HG02571 (cell line): ENCODE measurements around the gene CILP2.

Experiments used
- ATAC-seq: cut with Tn5 transposase; IDR thresholded peaks from one replicate; pipeline ENCODE4 v1.9.1; 2021; ENCODE audit warnings: mild to moderate bottlenecking, moderate library complexity; ENCODE audit not compliant: unreplicated experiment

The CILP2 gene

DNA sequence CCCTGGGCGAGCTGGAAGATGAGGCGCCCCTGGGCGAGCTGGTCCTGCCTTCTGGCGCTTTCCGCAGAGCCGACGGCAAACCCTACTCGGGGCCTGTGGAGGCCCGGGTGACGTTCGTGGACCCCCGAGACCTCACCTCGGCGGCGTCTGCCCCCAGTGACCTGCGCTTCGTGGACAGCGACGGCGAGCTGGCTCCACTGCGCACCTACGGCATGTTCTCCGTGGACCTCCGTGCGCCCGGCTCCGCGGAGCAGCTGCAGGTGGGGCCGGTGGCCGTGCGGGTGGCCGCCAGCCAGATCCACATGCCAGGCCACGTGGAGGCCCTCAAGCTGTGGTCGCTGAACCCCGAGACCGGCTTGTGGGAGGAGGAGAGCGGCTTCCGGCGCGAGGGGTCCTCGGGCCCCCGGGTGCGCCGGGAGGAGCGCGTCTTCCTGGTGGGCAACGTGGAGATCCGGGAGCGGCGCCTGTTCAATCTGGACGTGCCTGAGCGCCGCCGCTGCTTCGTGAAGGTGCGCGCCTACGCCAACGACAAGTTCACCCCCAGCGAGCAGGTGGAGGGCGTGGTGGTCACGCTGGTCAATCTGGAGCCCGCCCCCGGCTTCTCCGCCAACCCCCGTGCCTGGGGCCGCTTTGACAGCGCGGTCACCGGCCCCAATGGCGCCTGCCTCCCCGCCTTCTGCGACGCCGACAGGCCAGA, 6.3 kb downstream of the CILP2 start:
- ATAC-seq: no peak

DNA sequence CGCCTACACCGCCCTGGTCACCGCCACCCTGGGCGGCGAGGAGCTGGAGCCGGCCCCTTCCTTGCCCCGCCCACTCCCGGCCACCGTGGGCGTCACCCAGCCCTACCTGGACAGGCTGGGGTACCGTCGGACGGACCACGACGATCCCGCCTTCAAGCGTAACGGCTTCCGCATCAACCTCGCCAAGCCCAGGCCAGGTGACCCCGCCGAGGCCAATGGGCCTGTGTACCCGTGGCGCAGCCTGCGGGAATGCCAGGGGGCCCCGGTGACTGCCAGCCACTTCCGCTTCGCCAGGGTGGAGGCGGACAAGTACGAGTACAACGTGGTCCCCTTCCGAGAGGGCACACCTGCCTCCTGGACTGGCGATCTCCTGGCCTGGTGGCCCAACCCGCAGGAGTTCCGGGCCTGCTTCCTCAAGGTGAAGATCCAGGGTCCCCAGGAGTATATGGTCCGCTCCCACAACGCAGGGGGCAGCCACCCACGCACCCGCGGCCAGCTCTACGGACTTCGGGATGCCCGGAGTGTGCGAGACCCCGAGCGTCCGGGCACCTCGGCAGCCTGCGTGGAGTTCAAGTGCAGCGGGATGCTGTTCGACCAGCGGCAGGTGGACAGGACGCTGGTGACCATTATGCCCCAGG, 7.0 kb downstream of the CILP2 start:
- no peak for ATAC-seq

DNA sequence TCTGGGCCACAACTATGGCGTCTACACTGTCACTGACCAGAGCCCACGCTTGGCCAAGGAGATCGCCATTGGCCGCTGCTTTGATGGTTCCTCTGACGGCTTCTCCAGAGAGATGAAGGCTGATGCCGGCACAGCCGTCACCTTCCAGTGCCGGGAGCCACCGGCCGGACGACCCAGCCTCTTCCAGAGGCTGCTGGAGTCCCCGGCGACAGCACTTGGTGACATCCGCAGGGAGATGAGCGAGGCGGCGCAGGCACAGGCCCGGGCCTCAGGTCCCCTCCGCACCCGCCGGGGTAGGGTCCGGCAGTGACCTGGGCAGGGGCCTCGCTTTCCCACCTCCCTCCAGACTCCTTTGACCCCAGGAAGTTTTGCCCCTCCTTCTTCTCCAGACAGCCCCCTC, 7.6 kb downstream of the CILP2 start:
- no peak for ATAC-seq

DNA sequence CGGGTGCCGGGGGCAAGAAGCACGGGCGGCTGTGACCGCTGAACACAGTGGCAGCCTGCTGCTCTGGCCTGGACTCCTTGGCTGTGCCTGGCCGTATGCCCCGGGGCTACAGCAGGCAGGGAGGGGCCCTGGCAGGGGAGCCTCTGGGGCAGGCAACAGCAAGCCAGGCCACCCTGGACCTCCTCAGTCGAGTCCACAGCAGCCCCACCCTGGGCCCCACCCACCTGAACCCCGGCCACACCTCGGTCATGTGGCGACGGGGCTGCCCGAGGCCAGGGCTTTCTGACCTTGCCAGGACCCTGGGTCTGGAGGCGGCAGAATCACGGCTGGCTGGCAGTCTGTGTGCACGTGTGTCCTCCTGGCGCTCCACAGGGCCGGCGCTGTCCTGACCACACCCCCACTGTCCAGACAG, 8.7 kb downstream of the CILP2 start:
- no peak for ATAC-seq

GRCh38 chr19:19547674-19548336, 9.7 kb downstream of the CILP2 start:
- no peak for ATAC-seq

DNA sequence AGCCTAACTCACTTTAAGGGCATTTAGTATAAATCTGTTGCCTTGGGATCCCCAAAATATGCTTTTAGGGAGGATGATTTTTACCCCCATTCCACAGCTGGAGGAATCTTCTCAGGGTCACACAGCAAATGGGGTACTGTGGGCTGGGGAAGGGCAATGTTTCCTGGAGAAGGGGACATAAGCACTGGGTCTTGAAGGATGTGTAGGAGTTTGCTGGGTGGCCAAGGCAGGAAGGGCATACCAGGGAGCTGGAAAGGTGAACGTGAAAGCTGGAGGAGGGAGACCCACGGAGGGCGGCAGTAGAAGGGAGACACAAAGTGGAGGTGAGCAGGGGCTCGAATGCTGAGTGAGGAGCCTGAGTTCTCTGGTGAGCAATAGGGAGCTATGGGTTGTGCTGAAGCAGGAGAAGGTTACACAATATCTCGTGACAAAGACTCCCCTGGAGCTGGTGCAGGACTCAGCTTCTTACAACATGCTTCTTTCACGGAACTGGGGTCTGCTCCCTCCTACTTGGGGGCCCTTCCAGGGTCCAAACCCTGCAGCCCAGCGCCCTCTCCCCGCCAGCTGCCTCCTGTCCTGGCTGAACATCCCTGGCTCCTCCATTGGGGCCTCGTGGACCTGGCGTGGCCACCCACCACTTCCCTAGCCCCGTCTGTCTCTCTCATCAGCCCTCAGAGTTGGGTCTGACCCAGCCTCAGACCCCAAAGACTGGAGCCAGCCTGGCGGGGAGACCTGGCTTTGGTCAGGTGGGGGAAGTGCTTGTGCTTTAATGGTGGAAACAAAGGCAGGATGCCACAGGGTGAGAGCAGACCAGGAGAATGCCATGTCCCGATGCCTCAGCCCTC, 11.1 kb downstream of the CILP2 start:
- ATAC-seq: no peak

DNA sequence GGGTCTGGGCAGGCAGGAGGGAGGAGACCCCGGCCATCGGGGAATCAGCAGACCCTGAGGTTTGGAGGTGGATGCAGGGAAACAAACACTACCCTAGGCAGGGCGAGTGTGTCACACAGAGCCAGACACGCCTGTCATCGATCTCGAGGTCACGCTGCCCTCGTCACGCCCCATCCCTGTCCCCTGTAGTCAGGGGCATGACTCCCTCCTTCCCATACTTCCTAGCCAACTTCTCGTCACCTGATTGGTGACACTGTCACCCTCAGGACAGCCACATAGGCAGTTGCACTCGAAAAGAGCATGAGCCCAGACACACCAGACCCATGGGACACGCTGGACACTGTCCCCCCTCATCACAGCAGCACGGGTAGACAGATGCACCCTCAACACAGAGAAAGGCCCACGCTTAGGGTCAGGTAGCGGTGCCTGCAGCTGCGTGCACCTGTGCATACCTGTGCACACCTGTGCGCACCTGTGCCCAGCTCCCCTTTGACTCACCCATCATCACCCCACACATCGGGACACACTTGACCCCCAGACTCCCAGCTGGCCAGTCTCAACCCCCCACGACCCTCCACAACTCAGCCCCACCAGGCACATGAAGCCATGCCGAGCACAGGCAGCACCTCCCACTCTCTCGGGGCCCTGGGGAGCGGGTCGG, 11.9 kb downstream of the CILP2 start:
- no peak for ATAC-seq

DNA sequence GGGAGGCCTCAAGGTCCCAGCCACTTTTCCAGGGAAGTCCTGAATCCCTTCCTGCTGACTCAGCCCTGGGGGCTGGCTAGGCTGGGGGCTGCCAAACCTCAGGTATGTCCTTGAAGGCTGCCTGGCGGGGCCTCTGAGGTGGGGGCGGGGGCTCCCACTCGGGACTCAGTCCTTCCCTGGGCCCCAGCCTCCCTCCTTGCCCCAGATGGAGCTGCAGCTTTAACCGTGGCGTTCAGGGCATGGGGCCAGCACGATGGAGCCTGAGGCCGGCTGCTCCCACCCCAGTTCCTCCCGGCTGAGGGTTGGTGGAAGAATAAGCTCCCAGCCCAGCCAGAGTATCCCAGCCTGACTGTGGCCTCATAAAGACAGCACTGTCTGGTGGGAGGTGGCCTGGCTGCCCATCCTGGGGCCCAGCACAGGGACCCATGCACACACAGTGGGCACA, 12.4 kb downstream of the CILP2 start:
- ATAC-seq: no peak

DNA sequence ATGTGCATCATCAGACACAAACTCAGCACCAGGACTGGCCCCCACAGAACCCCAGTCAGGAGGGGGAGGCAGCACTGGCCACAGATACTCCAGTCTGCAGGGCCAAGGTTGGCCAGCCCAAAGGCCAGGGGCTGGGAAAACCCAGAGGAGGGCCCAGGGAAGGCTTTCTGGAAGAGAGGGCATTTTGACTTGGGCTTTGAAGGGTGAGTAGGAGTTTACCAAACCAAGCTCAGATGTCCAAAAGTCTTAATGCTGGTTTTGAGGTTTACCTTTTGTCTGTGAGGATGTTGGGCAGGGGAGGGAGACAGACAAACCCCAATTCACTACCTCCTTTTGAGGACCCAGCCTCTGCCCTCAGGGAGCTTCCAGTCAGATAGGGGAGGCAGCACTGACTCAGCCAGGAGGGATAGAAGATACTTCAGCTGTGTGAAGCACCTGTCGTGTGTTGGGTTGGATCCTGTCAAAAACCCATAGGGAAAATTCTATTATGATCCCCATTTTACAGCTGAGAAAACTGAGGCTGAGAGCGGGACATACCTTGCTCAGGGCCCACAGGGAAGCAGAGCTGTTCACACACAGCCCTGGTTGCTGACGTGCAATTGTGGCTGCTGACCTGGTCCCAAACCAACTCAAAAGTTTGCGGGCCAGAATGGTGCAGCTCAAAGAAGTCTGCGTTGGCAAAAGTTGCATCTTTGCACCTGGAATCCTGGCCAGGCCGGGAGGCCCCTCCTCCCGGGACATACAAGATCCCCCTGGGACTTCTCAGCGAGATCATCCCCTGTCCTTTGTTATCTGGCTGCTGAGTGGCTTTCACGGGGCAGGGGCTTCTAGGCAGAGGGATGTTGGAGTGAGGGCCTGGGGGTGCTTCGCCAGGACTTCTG, 13.1 kb downstream of the CILP2 start:
- ATAC-seq: no peak

- ATAC-seq: no peak
These were observed 13.8 kb downstream of the CILP2 start for GRCh38 chr19:19551853-19552192.

GRCh38 chr19:19552798-19553197, 14.7 kb downstream of the CILP2 start:
- ATAC-seq: no peak

DNA sequence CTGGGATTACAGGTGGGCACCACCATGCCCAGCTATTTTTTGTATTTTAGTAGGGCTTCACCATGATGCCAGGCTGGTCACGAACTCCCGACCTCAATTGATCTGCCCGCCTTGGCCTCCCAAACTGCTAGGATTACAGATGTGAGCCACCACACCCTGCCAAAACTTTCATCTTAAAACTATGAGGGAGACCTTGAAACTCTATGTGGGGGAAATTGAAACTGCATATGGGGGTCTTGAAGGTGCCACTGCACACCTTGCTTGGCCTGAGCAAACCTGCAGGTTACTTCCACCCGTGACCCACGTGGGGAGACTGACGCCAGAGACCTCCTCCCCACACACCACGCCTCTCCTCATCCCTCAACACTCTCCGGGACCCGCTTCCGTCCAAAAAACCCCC, 15.6 kb downstream of the CILP2 start:
- no peak for ATAC-seq

DNA sequence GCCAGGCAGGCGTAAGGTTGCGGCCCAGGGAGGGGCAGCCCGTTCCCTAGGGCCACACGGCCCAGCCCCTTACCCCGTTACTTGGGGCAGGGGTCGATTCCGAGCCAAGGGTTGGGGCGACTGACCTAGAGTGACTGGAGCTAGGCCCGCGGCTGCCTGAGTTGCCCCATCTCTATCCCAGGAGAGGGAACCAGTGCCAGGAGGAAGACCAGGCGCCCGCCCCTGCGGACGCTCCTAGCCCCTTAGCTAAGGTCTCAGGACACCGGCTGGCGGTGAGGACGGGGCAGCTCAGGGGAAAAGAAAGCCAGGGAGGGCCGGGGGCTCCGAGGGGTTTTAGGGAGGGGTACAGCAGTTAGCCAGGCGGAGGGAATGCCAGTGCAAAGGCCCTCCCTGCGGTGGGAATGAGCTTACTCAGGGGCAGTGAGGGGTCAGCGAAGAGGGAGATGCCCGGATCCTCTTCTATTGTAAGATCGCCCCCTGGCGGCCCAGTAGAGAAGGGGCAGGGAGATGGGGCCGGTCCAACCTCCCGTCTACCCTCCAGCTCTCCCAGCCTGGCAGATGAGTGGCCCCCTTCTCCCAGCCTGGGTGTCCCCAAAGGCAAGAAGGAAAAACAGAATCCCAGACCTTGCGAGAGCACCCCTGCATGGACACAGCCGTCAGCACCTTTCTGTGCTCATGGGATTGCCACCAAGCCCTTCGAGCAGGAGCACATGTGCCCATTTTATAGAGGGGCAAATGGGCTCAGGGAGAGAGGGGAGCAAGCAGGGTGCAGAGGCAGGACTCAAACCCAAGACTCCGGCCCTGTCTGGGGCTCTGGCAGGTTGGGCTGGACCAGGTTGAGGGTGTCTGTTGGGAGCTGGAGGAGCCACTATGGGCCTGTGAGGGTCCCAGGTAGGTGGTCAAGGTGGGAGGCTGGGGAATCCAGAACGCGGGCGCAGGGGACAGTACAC, 16.3 kb downstream of the CILP2 start:
- ATAC-seq: no peak

- ATAC-seq: no peak
These were observed 20.0 kb downstream of the CILP2 start for GRCh38 chr19:19558055-19558454.

DNA sequence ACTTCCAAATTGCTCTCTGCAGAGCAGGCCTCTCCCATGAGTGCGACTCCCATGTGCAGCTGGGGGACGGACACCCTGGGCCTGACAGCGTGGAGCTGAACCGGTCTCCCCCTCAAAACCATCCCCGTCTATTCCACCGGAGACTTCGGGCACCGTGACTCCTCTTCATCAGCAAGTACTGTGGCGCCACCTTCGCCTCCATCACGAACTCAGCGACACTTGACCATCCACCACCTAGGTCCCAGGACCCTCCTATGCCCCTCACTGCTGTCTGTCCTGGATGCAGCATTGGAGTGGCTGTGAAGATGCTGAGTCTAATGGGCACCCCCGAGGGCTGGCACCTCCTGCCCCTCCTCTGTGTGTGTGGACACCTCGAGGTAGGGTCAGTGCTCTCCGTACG, 20.6 kb downstream of the CILP2 start:
- no peak for ATAC-seq

- no peak for ATAC-seq
These were observed 21.9 kb downstream of the CILP2 start for GRCh38 chr19:19559931-19560330.

DNA sequence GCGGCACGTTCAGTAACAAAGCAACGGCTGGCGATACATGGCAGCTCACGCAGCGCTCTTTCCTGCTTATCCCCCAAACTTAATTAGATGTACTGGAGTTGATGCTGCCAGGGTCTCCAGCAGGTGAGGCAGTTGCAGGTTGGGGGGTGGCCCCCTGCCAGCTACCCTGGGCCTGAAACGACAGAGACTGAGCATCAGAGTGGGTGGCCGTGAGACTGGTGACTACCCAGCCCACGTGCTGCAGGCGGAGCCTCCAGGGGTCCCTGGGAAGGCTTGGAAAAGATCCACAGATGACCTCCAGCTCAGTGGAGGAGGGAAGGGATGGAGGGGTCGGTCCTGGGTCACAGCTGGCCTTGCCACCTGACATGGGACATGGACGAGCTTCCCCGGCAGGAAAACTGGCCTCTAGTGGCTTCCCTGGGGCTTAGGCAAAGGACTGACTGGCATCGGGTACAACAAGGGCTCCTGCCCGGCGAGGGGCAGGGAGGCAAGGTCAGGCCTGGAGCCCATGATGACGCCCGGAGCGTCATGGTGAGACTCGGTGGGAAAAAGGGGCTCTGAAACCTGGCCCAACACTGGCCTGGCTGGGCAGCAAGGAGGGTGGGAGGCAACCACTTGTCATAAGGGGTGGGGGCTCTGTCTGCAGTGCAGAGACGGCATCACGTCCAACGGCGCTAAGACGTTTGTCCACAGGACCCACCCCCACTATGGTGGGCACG, 24.0 kb downstream of the CILP2 start:
- no peak for ATAC-seq

GRCh38 chr19:19562665-19563347, 24.7 kb downstream of the CILP2 start:
- ATAC-seq: no peak
